Measurements from ENCODE around the gene ZCCHC7. TPM values are rescaled to one million over a fixed set of nuclear protein-coding genes. Genes with fewer than 3 reads are reported as not detected.

Gene ZCCHC7
- total and polyA plus RNA-seq, 10 of the 15 experiments (the other 5 are each of a cell fraction or from before 2014, with no cell fraction given), result 42.9 to 178 (median 53.3) TPM

GRCh38 chr9:37121881-37122280, 1.5 kb downstream of the ZCCHC7 start:
- Histone ChIP-seq H3K4me2 (ENCODE audit: control insufficient read depth, insufficient read depth) (peak overlapping the region; percentile 76), H3K4me3 (peak overlapping the region; percentile 93), H3K27ac (ENCODE audit: control insufficient read depth, insufficient read depth) (peak overlapping the region; percentile 93), H3K9ac (ENCODE audit: control insufficient read depth, insufficient read depth, low read length) (peak overlapping the region; percentile 96), H2AFZ (ENCODE audit: control insufficient read depth, low read depth, low read length) (no peak overlapping the region), H3K4me1 (ENCODE audit: control insufficient read depth, insufficient read depth, low read length) (peaks cover 20% of the 10 kb centered on the region), H3K27me3 (replicated peaks in 1 of 2; ENCODE audit: control insufficient read depth in 2 of 2, insufficient read depth in 2 of 2, low read length in 1 of 2) (no peaks in the 10 kb centered on the region), H3K79me2 (ENCODE audit: control insufficient read depth, insufficient read depth, low read length) (peaks cover 66% of the 10 kb centered on the region), H3K36me3 (ENCODE audit: control insufficient read depth in 2 of 2, insufficient read depth in 2 of 2, low read length in 1 of 2) (peaks cover 0 to 4% of the 10 kb centered on the region in 2 experiments; a peak in 1 of 4 replicates), H3K9me3 (replicated peaks; ENCODE audit: control insufficient read depth, insufficient read depth, low read length) (no peaks in the 10 kb centered on the region; the same call in 2 of the 3 replicates), H4K20me1 (ENCODE audit: control insufficient read depth, insufficient read depth) (no peaks in the 10 kb centered on the region)
- intact Hi-C loops (cut with micrococcal nuclease; ENCODE audit: unreplicated experiment), result loop anchor here (2.0 to 10.0 kb wide), 5 partner anchors 19 to 247 kb away; partner anchors contain the start of gene PAX5
- RAD21 ChIA-PET (ENCODE audit: unreplicated experiment), result interaction anchor here (1.0 to 8.1 kb wide), 14 partner anchors 11 to 290 kb away, joined by 3 to 64 read pairs (median 10); no protein-coding TSS in a partner anchor
- no peak for DNase-seq (ENCODE audit: low read depth, low spot score)
- POLR2A ChIA-PET, result interaction anchor here (0.8 to 4.6 kb wide), 9 partner anchors 17 to 127 kb away, joined by 3 to 33 read pairs (median 3); no protein-coding TSS in a partner anchor
- in situ Hi-C loops (cut with MboI), result no loop called here
- CTCF ChIA-PET, result interaction anchor here (0.9 to 1.4 kb wide), 10 partner anchors 16 to 201 kb away, joined by 3 to 6 read pairs (median 4); no protein-coding TSS in a partner anchor
- SMC1A ChIA-PET (ENCODE audit: uncharacterized antibody, unreplicated experiment), result interaction anchor here (0.8 to 3.7 kb wide), 28 partner anchors 15 to 249 kb away, joined by 3 to 56 read pairs (median 4); partner anchors contain the start of gene PAX5
- no peak for FAIRE-seq
- WGBS (ENCODE audit: insufficient coverage, insufficient replicate concordance, low lambda C conversion rate, missing lambda C conversion rate), result 62% methylated on average over 4 of the region's 4 CpGs
- TF ChIP-seq HDAC2 (IDR thresholded peaks at IDR 0.05) (no peak), HCFC1 (IDR thresholded peaks at IDR 0.05; ENCODE audit: low read length) (no peak), RCOR1 (conservative IDR thresholded peaks at IDR 0.05; ENCODE audit: low read depth, low read length) (no peak), POLR2AphosphoS2 (IDR thresholded peaks at IDR 0.05; ENCODE audit: low read depth, low read length) (no peak), EED (IDR thresholded peaks at IDR 0.05; ENCODE audit: low read depth) (no peak), CHD1 (IDR thresholded peaks at IDR 0.05; ENCODE audit: low read depth, low read length) (no peak), STAT3 (IDR thresholded peaks at IDR 0.05; ENCODE audit: low read depth, low read length) (no peak), RAD51 (IDR thresholded peaks at IDR 0.05) (no peak), SP1 (IDR thresholded peaks at IDR 0.05; ENCODE audit: low read depth, low read length) (no peak), TCF3 (IDR thresholded peaks at IDR 0.05; ENCODE audit: borderline replicate concordance, insufficient read depth, low read depth, low read length) (no peak), ZNF217 (IDR thresholded peaks at IDR 0.05) (no peak), JUNB (IDR thresholded peaks at IDR 0.05) (no peak), BCL11A (IDR thresholded peaks at IDR 0.05; ENCODE audit: low read depth, low read length) (no peak), ESRRA (IDR thresholded peaks at IDR 0.05; ENCODE audit: low read length) (no peak), NRF1 (conservative IDR thresholded peaks at IDR 0.05; ENCODE audit: low read depth, low read length) (no peak)
- BruUV-seq (replicated peaks), result no TSS peak
- no peak for ATAC-seq

Data from GM12878 (cell line).